Calu3 (cell line): ENCODE measurements around the gene ASTN1. TPM values are rescaled to one million over a fixed set of nuclear protein-coding genes. Genes with fewer than 3 reads are reported as not detected.

Source experiments
- BruUV-seq: library from RNA; stranded (reverse); fragments of 400-500 nt; replicated peaks from 2 replicates; lab custom pipeline; 2021; lab: Mats Ljungman, UMichigan
- CTCF ChIA-PET: fragments of 300-600 bp; sonication (Branson Sonifier 250); formaldehyde crosslinking; loops from one replicate; lab custom pipeline; 2022; ENCODE audit warnings: antibody characterized with exemption; lab: Charles Lee
- DNase-seq: peaks from one replicate; pipeline ENCODE4 v3.0.0; 2022
- H3K27ac Mint-ChIP-seq: one replicate; pipeline ENCODE4 v1.8.0; 2022; ENCODE audit warnings: mixed read lengths; ENCODE audit not compliant: unreplicated experiment
- H3K27me3 Mint-ChIP-seq: one replicate; pipeline ENCODE4 v1.8.0; 2022; ENCODE audit warnings: mixed read lengths; ENCODE audit not compliant: unreplicated experiment
- H3K36me3 Mint-ChIP-seq: one replicate; pipeline ENCODE4 v1.8.0; 2022; ENCODE audit warnings: mild to moderate bottlenecking, moderate library complexity, mixed read lengths; ENCODE audit not compliant: insufficient read depth, unreplicated experiment
- H3K4me1 Mint-ChIP-seq: one replicate; pipeline ENCODE4 v1.8.0; 2022; ENCODE audit warnings: mild to moderate bottlenecking, low read depth, mixed read lengths; ENCODE audit not compliant: unreplicated experiment
- H3K4me3 Mint-ChIP-seq: one replicate; pipeline ENCODE4 v1.8.0; 2022; ENCODE audit warnings: mild to moderate bottlenecking, low read depth, moderate library complexity, mixed read lengths; ENCODE audit not compliant: unreplicated experiment
- H3K9me3 Mint-ChIP-seq: one replicate; pipeline ENCODE4 v1.8.0; 2022; ENCODE audit warnings: low read depth, mixed read lengths; ENCODE audit not compliant: unreplicated experiment
- CTCF ChIP-seq: fragments of 200-600 bp; IDR thresholded peaks from one replicate; pipeline ENCODE4 v1.8.0; 2022; ENCODE audit warnings: antibody characterized with exemption; ENCODE audit not compliant: unreplicated experiment
- intact Hi-C: fragments of 100-400 bp; cut with micrococcal nuclease; formaldehyde crosslinking; loops from one replicate; pipeline ENCODE4 v1.10.0; 2022; ENCODE audit not compliant: unreplicated experiment
- total RNA-seq: library from RNA; stranded (reverse); gene quantifications from 2 replicates; pipeline ENCODE4 v1.2.3, GENCODE V29; 2022

Gene ASTN1
- total RNA-seq, 1 experiment from 2014 or later: not detected

GRCh38 chr1:177011508-177011907, 153.0 kb downstream of the ASTN1 start:
- DNase-seq: no peak
- Mint-ChIP-seq H3K27ac (no peak overlapping the region), H3K27me3 (peaks cover 65% of the 10 kb centered on the region), H3K36me3 (no peaks in the 10 kb centered on the region), H3K4me3 (no peak overlapping the region), H3K4me1 (no peaks in the 10 kb centered on the region), H3K9me3 (no peaks in the 10 kb centered on the region)
- BruUV-seq: no TSS peak
- CTCF ChIA-PET: no interaction called here
- TF ChIP-seq CTCF: no peak
- intact Hi-C loops: no loop called here

GRCh38 chr1:177010211-177010825, 154.2 kb downstream of the ASTN1 start:
- no peak for TF ChIP-seq CTCF
- H3K27me3 Mint-ChIP-seq: peaks cover 57% of the 10 kb centered on the region
- H3K4me1 Mint-ChIP-seq: no peaks in the 10 kb centered on the region
- no peaks in the 10 kb centered on the region for H3K36me3 Mint-ChIP-seq
- BruUV-seq: no TSS peak
- no peaks in the 10 kb centered on the region for H3K9me3 Mint-ChIP-seq
- intact Hi-C loops: no loop called here
- CTCF ChIA-PET: no interaction called here
- H3K27ac Mint-ChIP-seq: no peak overlapping the region
- no peak overlapping the region for H3K4me3 Mint-ChIP-seq
- no peak for DNase-seq

- BruUV-seq: no TSS peak
- CTCF ChIA-PET: no interaction called here
- H3K4me1 Mint-ChIP-seq: no peaks in the 10 kb centered on the region
- intact Hi-C loops: no loop called here
- no peaks in the 10 kb centered on the region for H3K9me3 Mint-ChIP-seq
- H3K36me3 Mint-ChIP-seq: no peaks in the 10 kb centered on the region
- TF ChIP-seq CTCF: no peak
- H3K27me3 Mint-ChIP-seq: peaks cover 68% of the 10 kb centered on the region
- no peak overlapping the region for H3K4me3 Mint-ChIP-seq
- no peak overlapping the region for H3K27ac Mint-ChIP-seq
- DNase-seq: no peak
Measured at GRCh38 chr1:177008653-177009052, 155.9 kb downstream of the ASTN1 start.

GRCh38 chr1:177007437-177008161, 156.9 kb downstream of the ASTN1 start:
- H3K4me3 Mint-ChIP-seq: no peak overlapping the region
- no peaks in the 10 kb centered on the region for H3K36me3 Mint-ChIP-seq
- H3K27me3 Mint-ChIP-seq: peaks cover 68% of the 10 kb centered on the region
- CTCF ChIA-PET: no interaction called here
- no peaks in the 10 kb centered on the region for H3K9me3 Mint-ChIP-seq
- intact Hi-C loops: no loop called here
- no peaks in the 10 kb centered on the region for H3K4me1 Mint-ChIP-seq
- DNase-seq: no peak
- TF ChIP-seq CTCF: no peak
- no peak overlapping the region for H3K27ac Mint-ChIP-seq
- BruUV-seq: no TSS peak
